Motor neuron (in vitro differentiated cells): Measurements from ENCODE around the gene ARHGAP21. TPM values are rescaled to one million over a fixed set of nuclear protein-coding genes. Genes with fewer than 3 reads are reported as not detected.

ENCODE experiments used
- ATAC-seq, 8 experiments: fragments of 200-7000 bp; cut with Tn5 transposase; replicated peaks in 6 of 8; 2 replicates each; pipeline ENCODE4 v1.8.0; 2021; ENCODE audit warnings: mild to moderate bottlenecking in 8 of 8, moderate library complexity in 8 of 8
- H3K27ac ChIP-seq, 2 donors: fragments of 250-450 bp; sonication (Bioruptor Pico); 2 replicates each; pipeline ENCODE4 v1.9.0; 2021; ENCODE audit warnings: antibody characterized with exemption in 2 of 2, mild to moderate bottlenecking in 2 of 2, moderate library complexity in 1 of 2
- H3K4me1 ChIP-seq, 2 donors: fragments of 250-450 bp; sonication (Bioruptor Pico); replicated peaks in 1 of 2; 2 replicates each; pipeline ENCODE4 v1.6.1; 2021; ENCODE audit warnings: antibody characterized with exemption in 2 of 2, mild to moderate bottlenecking in 2 of 2, moderate library complexity in 1 of 2
- H3K4me3 ChIP-seq, 5 donors: fragments of 250-450 bp; sonication (Bioruptor Pico); 2 replicates each; pipeline ENCODE4 v1.9.0; 2021; ENCODE audit warnings: antibody characterized with exemption in 5 of 5, mild to moderate bottlenecking in 5 of 5, moderate library complexity in 4 of 5
- WGBS, 10 experiments: fragments of 450-650 bp; shearing (Covaris generic); methylation state at CpG; one replicate each; pipeline ENCODE4 v1.0.0; 2022; 5-methylcytosine and 5-hydroxymethylcytosine counted together
- in situ Hi-C, 9 experiments: fragments of 400-800 bp; cut with MboI; loops; one replicate each; pipeline ENCODE4 v1.15.0; 2021; ENCODE audit warnings: low sequenced_read_pairs in 9 of 9, low pct_unique_long_range_greater_than_20kb in 2 of 9; ENCODE audit not compliant: unreplicated experiment in 9 of 9
- total RNA-seq, 8 experiments: library from RNA; unstranded; fragments of 300-600 nt; gene quantifications; 2 replicates each; pipeline versions ENCODE4 v1.2.3 to v1.2.4, GENCODE V29; 2022

ARHGAP21 gene
- total RNA-seq, 8 experiments from 2014 or later: 73.0 to 94.1 (median 83.2) TPM

DNA sequence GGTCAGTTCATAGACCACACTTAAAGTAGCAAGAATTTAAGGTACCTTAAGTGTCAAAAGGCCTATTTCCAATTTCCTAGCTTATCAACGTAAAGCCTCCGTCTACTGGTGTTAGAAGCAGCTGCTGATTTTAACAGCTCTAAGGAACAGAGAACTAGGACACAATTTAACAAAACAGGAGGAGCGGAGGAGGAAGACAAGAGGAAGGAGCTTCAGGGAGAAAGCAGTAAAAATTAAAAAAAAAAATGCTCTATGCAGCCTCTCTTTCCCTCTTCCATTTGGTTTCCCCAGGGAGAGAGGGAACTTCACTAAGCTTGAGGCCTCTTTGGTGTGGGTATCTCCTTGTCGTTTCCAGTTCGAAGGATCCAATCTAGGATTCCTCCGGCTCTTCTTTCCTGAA is 22.7 kb downstream of the ARHGAP21 start:
- H3K4me3 ChIP-seq: no peak overlapping the region

DNA sequence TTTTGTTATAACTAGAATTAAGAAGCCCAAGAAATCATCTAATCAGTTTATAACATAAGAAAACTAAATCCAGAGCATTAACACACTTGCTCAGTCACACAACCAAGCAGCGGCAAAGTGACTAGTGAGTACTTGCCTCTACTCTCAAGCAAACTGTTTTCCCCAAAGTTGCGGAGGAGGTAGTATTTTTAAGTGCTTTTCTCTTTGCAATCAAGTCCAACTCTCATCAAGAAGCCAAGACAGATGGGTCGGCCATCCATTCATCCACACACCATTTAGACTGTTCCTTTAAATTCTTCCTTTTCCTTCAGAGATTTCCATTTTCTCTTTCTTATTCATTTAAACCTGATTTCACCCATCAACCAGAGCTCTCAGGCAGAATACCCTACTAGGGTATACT is 25.4 kb downstream of the ARHGAP21 start:
- 71 to 100% (median 94%) methylated on average over 1 to 3 of the region's 3 CpGs; no CpG with 5 or more reads in 2 of the 10 experiments for WGBS, 10 experiments
- Histone ChIP-seq H3K27ac (no peak overlapping the region), H3K4me3 (no peak overlapping the region), H3K4me1 (no peaks in the 10 kb centered on the region)
- in situ Hi-C loops: no loop called here
- no peak for ATAC-seq

More for the DNA sequence above, 22.7 kb downstream of the ARHGAP21 start:
- Histone ChIP-seq H3K27ac (no peak overlapping the region), H3K4me1 (peaks cover 0 to 7% of the 10 kb centered on the region in 2 donors)
- ATAC-seq: no peak
- 63 to 100% (median 90%) methylated on average over 1 to 6 of the region's 6 CpGs for WGBS, 10 experiments
- in situ Hi-C loops: no loop called here

DNA sequence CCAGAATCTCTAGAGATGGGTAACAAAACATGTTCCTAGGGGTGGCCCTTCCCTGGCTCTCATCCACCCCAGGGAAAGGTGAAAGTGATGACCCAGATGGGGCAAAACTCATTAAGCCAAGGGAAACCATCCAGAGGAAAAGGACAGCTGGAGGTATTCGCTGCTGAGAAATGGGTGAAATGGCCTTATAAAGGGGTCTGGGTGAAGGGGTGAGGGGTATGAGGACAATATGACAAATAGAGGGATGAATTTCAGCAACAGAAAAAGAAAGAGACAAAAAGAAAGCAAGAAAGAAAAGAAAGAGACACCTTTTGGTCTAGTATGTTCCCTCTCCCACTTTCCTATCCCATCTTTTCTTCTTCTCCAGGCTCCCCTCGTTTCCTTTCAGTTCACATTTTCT is 26.6 kb downstream of the ARHGAP21 start:
- 83 to 100% (median 93%) methylated on average over 1 to 2 of the region's 2 CpGs; no CpG with 5 or more reads in 3 of the 10 experiments for WGBS, 10 experiments
- ATAC-seq: no peak
- peaks cover 0 to under 1% of the 10 kb centered on the region in 2 donors for H3K4me1 ChIP-seq
- H3K27ac ChIP-seq: no peak overlapping the region
- in situ Hi-C loops: no loop called here
- no peak overlapping the region for H3K4me3 ChIP-seq

DNA sequence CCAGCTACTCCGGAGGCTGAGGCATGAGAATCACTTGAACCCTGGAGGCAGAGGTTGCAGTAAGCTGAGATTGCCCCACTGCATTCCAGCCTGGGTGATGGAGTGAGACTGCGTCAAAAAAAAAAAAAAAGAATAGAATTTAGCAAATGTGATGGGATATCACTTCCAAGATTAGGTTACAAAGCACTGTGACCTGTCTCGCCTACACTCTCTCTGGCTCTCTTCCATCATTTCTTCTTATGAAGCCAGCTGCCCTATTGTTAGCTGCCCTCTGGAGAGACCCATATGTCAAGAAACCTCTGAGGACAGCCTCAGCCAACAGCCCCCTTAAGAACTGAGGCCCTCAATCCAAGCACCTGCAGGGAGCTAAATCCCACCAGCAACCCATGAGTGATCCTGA is 28.2 kb downstream of the ARHGAP21 start:
- Histone ChIP-seq H3K4me3 (no peak overlapping the region), H3K4me1 (peaks cover 0 to 9% of the 10 kb centered on the region in 2 donors), H3K27ac (no peak overlapping the region)
- in situ Hi-C loops: no loop called here
- ATAC-seq: no peak
- WGBS, 10 experiments: 83 to 100% (median 100%) methylated on average over 1 to 3 of the region's 3 CpGs; no CpG with 5 or more reads in 2 of the 10 experiments

DNA sequence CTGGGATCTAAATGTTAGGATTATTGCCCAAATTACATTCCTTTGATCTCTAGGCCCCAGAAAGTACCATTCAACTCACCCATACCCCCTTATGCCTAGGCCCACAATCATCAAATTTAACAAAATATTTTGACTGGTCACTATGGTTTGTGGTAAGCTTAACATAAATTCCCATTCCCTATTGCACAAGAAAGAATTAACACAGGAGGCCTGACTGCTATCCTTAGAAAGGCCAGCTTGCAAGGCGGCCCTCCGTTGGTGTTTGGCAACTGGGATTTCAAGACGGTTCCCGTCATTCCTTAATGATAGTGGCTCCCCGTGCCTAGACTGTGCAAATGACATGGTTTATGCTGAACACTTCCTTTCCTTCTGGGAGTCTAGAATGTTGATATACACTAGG is 29.6 kb downstream of the ARHGAP21 start:
- H3K27ac ChIP-seq: no peak overlapping the region
- H3K4me1 ChIP-seq: peaks cover 0 to 9% of the 10 kb centered on the region in 2 donors
- 80 to 100% (median 100%) methylated on average over 1 to 5 of the region's 5 CpGs; no CpG with 5 or more reads in 5 of the 10 experiments for WGBS, 10 experiments
- in situ Hi-C loops: no loop called here
- no peak overlapping the region for H3K4me3 ChIP-seq
- ATAC-seq: peak in 2 of 8 experiments; percentile 59 to 60

DNA sequence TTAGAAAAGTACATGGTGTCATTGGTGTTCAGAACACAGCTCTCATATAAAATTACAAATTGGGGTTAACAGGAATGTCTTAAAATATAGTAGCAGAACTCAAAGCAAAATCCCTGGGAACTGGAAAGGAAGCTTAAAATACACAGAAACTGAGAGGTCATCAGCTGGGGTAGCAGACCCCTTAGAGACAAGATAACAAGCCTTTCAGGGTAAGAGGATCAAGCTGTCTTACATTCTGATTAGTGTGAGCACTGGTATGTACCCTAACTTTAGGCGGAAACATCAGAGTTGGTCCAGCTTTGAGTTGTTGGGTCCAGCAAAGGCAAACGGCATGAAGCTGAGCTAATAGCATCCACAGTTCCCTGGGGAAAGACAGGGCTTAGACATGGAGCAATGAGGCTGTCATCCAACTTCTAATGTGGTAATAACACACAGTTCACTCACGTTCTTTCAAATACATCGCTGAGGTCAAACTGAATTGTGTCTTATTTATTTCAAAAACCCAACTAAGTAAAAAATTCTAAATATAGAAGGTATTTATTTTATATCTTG is 32.6 kb downstream of the ARHGAP21 start:
- 14 to 100% (median 73%) methylated on average over 2 to 4 of the region's 4 CpGs; no CpG with 5 or more reads in 2 of the 10 experiments for WGBS, 10 experiments
- in situ Hi-C loops: no loop called here
- H3K27ac ChIP-seq: no peak overlapping the region
- peaks cover 0 to 9% of the 10 kb centered on the region in 2 donors for H3K4me1 ChIP-seq
- peak in 5 of 8 experiments; percentile 33 to 64 (median 47) for ATAC-seq
- H3K4me3 ChIP-seq: no peak overlapping the region

DNA sequence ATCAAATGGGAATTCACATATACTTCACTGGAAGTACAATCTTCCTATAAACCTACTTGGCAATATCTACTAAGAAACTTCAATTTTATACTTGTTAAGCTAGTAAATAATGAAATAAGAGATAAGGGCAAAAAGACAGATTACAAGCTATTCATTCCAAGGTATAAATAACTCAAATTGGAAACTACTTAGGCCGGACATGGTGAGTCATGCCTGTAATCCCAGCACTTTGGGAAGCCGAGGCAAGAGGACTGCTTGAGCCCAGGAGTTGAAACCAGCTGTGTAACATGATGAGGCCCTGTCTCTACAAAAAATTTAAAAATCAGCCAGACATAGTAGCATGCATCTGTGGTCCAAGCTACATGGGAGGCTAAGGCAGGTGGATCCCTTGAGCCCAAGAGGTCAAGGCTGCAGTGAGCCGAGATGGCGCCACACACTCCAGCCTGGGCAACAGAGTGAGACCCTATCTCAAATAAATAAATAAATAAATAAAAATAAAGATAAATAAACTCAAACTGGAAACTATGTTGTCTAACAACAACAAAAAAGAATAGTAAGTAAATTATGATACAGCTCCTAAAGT is 37.6 kb downstream of the ARHGAP21 start:
- H3K4me1 ChIP-seq: peaks cover 0 to 4% of the 10 kb centered on the region in 2 donors
- in situ Hi-C loops: no loop called here
- H3K4me3 ChIP-seq: no peak overlapping the region
- peak in 1 of 8 experiments; percentile 69 for ATAC-seq
- no peak overlapping the region for H3K27ac ChIP-seq
- WGBS, 10 experiments: 73 to 100% (median 96%) methylated on average over 2 to 4 of the region's 4 CpGs; no CpG with 5 or more reads in 1 of the 10 experiments

DNA sequence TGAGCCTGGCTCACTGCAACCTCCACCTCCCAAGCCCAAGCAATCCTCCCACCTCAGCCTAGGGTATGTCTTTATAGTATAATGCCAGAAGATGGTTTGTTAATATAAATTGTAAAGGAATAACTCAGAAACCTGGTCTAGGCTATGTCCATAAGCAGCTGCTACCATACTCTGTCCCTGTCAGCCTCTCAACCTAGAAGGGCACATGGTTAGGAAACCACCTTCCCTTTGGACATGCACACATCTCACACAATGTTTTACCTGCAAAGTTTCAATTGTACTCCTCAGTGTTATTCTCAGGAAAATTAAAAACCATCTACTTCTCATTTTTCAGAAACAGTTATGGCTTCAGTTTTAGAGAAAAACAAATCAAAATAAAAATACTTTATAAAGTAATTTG is 40.1 kb downstream of the ARHGAP21 start:
- H3K4me1 ChIP-seq: peaks cover 0 to 4% of the 10 kb centered on the region in 2 donors
- H3K4me3 ChIP-seq: no peak overlapping the region
- ATAC-seq: no peak
- in situ Hi-C loops: no loop called here
- H3K27ac ChIP-seq: no peak overlapping the region

DNA sequence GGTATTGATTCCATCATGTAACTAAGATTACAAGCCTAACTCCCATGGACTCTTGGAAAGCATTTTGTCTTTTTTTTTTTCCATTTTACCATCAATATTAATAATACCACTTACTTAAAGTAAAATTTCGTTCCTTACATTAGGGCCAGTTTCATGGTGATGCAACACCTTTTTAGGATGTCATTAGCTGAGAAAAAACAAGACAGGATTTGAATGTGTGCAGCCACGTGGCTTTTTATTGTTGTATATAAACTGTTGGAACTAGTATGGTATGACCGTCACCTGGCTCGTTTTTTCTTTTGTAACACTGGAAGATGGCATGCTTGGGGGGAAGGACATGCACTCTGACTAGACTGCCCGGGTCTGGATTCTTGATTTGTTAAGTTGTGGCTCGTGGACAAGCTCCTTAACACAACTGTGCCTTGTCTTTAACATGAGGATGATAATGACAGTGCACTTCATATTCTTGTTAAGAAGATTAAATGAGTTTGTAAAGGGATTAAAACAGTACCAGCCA is 42.1 kb downstream of the ARHGAP21 start:
- H3K27ac ChIP-seq: no peak overlapping the region
- peak in 5 of 8 experiments; percentile 32 to 86 (median 55) for ATAC-seq
- 49 to 95% (median 86%) methylated on average over 2 to 6 of the region's 6 CpGs; no CpG with 5 or more reads in 1 of the 10 experiments for WGBS, 10 experiments
- peaks cover 0 to 4% of the 10 kb centered on the region in 2 donors for H3K4me1 ChIP-seq
- in situ Hi-C loops: no loop called here
- no peak overlapping the region for H3K4me3 ChIP-seq

DNA sequence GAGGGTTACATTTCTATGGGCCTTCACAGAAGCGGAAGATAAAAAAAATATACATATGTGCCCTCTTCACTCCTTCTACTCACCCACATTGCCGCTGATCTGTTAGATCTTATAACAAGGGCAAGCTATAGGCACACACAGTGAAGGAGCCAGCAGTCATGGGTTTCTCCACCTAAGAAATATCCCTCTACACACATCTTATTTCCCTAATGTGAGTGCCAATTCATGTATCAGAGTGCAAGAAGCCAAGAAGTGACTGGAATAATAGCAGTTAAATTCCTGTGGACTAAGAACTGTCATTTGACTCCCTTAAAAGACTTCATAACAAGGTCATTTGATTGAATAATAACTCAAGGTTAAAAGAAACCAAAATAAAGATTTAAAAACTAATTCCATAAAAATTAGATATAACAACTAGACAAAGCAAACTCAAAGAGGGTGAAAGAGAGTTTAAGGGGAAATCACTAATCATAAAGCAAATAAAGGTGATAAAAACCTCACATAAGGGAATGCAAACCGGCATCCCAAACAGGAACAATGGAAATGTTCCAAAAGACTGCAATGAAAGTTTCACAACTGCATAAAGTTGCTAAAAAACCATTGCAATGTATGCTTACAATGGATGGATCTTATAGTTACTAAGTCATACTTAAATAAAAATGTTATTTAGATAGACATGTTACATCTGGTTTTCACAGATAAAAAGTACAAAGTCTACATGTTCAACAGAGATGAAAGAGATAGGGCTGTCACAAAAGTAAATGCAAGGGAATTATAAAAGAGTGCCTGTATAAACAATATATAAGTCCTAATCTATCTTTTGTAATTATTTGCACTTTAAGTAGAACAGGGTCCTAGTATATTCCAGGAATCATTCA is 42.8 kb downstream of the ARHGAP21 start:
- peak in 1 of 8 experiments; percentile 16 for ATAC-seq
- 50 to 100% (median 96%) methylated on average over 1 to 2 of the region's 3 CpGs for WGBS, 10 experiments
- Histone ChIP-seq H3K27ac (no peak overlapping the region), H3K4me1 (peaks cover 0 to 4% of the 10 kb centered on the region in 2 donors), H3K4me3 (no peak overlapping the region)
- in situ Hi-C loops: no loop called here

DNA sequence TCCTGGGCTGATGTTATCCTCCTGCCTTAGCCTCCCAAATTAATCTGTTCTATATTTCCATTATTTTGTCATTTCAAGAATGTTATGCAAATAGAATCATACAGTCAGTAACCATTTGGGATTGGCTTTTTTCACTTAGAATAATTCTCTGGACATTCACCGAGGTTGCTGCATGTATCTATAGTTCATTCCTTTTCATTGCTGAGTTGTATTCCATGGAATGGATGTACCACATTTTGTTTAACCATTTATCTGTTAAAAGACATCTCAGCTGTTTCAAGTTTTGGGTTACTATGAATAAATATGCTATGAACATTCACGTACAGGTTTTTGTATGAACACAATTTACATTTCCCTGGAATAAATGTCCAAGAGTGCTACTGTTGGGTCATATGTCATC is 44.9 kb downstream of the ARHGAP21 start:
- in situ Hi-C loops: no loop called here
- Histone ChIP-seq H3K27ac (no peak overlapping the region), H3K4me1 (peaks cover 0 to 4% of the 10 kb centered on the region in 2 donors), H3K4me3 (no peak overlapping the region)
- ATAC-seq: no peak
- WGBS, 10 experiments: 93 to 100% (median 100%) methylated on average over 1 to 2 of the region's 2 CpGs; no CpG with 5 or more reads in 1 of the 10 experiments

DNA sequence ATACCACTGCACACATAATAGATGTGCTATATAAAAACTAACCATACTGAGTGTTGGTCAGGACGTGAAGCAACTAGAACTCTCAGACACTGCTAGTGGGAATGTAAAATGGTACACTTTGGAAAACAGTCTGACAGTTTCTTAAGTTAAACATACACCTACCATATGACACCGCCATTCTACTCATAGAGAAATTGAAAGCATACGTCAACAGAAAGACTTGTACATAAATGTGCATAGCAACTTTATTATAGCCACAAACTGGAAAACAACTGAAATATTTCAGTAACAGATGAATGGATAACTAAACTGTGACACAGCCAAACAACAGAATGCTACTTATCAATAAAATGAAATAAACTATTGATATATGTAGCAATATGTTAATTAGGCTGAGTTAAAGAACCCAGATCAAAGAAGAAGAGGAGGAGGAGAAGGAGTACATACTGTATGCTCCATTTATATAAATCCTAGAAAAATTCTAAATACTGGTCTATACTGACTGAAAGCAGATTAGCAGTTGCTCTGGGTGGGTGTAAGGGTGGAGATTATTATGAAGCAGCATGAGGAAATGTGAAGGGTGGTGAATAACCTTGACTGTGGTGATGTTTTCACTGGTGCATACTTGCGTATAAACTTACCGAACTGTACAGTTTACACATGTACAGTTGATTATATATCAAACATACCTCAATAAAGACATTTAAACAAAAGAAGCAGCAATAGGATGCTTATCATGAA is 48.6 kb downstream of the ARHGAP21 start:
- Histone ChIP-seq H3K27ac (no peak overlapping the region), H3K4me3 (no peak overlapping the region), H3K4me1 (no peaks in the 10 kb centered on the region)
- in situ Hi-C loops: no loop called here
- WGBS, 10 experiments: 13 to 100% (median 90%) methylated on average over 2 to 5 of the region's 5 CpGs
- ATAC-seq: peak in 3 of 8 experiments; percentile 59 to 92 (median 83)
